GM12878 (cell line): Measurements from ENCODE around the gene DPP4.

Source experiments
- CHD2 ChIP-seq: IDR thresholded peaks from 2 replicates; pipeline ENCODE4 v1.6.1; 2011; ENCODE audit warnings: low read depth, low read length, improper control_type of control experiment, borderline replicate concordance
- CREM ChIP-seq: IDR thresholded peaks from 2 replicates; pipeline ENCODE4 v1.6.1; 2014; ENCODE audit warnings: antibody characterized with exemption, low read depth
- CTCF ChIP-seq, 3 experiments: IDR thresholded peaks in 2 of 3; conservative IDR thresholded peaks in 1 of 3; 2 replicates each; pipeline ENCODE4 v1.5.1; 2011; ENCODE audit warnings: low read depth in 3 of 3, low read length in 3 of 3, mild to moderate bottlenecking in 3 of 3, control low read depth in 2 of 3, moderate library complexity in 2 of 3, inconsistent platforms in 1 of 3, mixed read lengths in 1 of 3; ENCODE audit not compliant: control insufficient read depth in 2 of 3, insufficient read depth in 1 of 3; ENCODE audit errors: extremely low read depth in 1 of 3
- EP300 ChIP-seq, 2 experiments: fragments of 150-350 bp in 1 of 2; IDR thresholded peaks; 2 replicates each; pipeline ENCODE4 v1.6.1; 2011 to 2012; ENCODE audit warnings: low read depth in 2 of 2, low read length in 2 of 2, borderline replicate concordance in 1 of 2, improper control_type of control experiment in 1 of 2, inconsistent platforms in 1 of 2; ENCODE audit not compliant: control insufficient read depth in 1 of 2
- EZH2 ChIP-seq: IDR thresholded peaks from 2 replicates; pipeline ENCODE4 v1.6.1; 2012; ENCODE audit warnings: low read depth, mild to moderate bottlenecking, control low read depth, inconsistent platforms, low read length, borderline replicate concordance; ENCODE audit not compliant: control insufficient read depth
- FOS ChIP-seq: IDR thresholded peaks from 3 replicates; pipeline ENCODE4 v1.6.1; 2011; ENCODE audit warnings: borderline replicate concordance; ENCODE audit not compliant: insufficient read length; ENCODE audit errors: extremely low read depth
- GATAD2B ChIP-seq: fragments of 450-650 bp; conservative IDR thresholded peaks from 2 replicates; pipeline ENCODE4 v1.6.1; 2017; ENCODE audit warnings: low read depth, mild to moderate bottlenecking, moderate library complexity
- POLR2A ChIP-seq: IDR thresholded peaks from 2 replicates; pipeline ENCODE4 v1.6.1; 2011; ENCODE audit warnings: low read depth, mild to moderate bottlenecking, low read length
- SREBF2 ChIP-seq: IDR thresholded peaks from 2 replicates; pipeline ENCODE4 v1.6.1; 2012; ENCODE audit warnings: mild to moderate bottlenecking, low read length
- STAT1 ChIP-seq: fragments of 450-650 bp; conservative IDR thresholded peaks from 2 replicates; pipeline ENCODE4 v1.6.1; 2014; ENCODE audit warnings: antibody characterized with exemption, mild to moderate bottlenecking
- ZBTB33 ChIP-seq: fragments of 450-650 bp; IDR thresholded peaks from 2 replicates; pipeline ENCODE4 v1.6.1; 2017; ENCODE audit warnings: mild to moderate bottlenecking
- ZNF274 ChIP-seq: IDR thresholded peaks from one replicate; pipeline ENCODE4 v1.8.0; 2011; ENCODE audit not compliant: insufficient read length, insufficient read depth

- TF ChIP-seq CTCF (IDR thresholded peaks at IDR 0.05 in 2 of 3, conservative IDR thresholded peaks at IDR 0.05 in 1 of 3; ENCODE audit: control insufficient read depth in 2 of 3, extremely low read depth in 1 of 3, insufficient read depth in 1 of 3, low read depth in 3 of 3, low read length in 3 of 3) (no peak), EP300 (IDR thresholded peaks at IDR 0.05; ENCODE audit: borderline replicate concordance in 1 of 2, control insufficient read depth in 1 of 2, low read depth in 2 of 2, low read length in 2 of 2) (no peak), GATAD2B (no peak), FOS (no peak), ZNF274 (no peak), STAT1 (no peak), CHD2 (no peak), POLR2A (no peak), EZH2 (no peak), SREBF2 (no peak), CREM (no peak), ZBTB33 (no peak)
Measured at GRCh38 chr2:162028511-162028910, 45.5 kb downstream of the DPP4 start.
